ENCODE results near the gene CAPZA2. TPM values are rescaled to one million over a fixed set of nuclear protein-coding genes. Genes with fewer than 3 reads are reported as not detected.
A peak's percentile ranks its signal among the peaks of the same experiment; 100 is the strongest.

CAPZA2 gene
- total and polyA plus RNA-seq, 9 of the 15 experiments (the other 6 are each of a cell fraction or from before 2014, with no cell fraction given), result 67.0 to 524 (median 176) TPM

GRCh38 chr7:116862234-116862950 lies at the start of gene CAPZA2 (continued):
- no peak for TF ChIP-seq MLX (CRISPR knock-in tag; conservative IDR thresholded peaks at IDR 0.05)
- TF ChIP-seq, protein P1, sequence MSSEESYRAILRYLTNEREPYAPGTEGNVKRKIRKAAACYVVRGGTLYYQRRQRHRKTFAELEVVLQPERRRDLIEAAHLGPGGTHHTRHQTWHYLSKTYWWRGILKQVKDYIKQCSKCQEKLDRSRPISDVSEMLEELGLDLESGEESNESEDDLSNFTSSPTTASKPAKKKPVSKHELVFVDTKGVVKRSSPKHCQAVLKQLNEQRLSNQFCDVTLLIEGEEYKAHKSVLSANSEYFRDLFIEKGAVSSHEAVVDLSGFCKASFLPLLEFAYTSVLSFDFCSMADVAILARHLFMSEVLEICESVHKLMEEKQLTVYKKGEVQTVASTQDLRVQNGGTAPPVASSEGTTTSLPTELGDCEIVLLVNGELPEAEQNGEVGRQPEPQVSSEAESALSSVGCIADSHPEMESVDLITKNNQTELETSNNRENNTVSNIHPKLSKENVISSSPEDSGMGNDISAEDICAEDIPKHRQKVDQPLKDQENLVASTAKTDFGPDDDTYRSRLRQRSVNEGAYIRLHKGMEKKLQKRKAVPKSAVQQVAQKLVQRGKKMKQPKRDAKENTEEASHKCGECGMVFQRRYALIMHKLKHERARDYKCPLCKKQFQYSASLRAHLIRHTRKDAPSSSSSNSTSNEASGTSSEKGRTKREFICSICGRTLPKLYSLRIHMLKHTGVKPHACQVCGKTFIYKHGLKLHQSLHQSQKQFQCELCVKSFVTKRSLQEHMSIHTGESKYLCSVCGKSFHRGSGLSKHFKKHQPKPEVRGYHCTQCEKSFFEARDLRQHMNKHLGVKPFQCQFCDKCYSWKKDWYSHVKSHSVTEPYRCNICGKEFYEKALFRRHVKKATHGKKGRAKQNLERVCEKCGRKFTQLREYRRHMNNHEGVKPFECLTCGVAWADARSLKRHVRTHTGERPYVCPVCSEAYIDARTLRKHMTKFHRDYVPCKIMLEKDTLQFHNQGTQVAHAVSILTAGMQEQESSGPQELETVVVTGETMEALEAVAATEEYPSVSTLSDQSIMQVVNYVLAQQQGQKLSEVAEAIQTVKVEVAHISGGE (CRISPR knock-in tag; IDR thresholded peaks at IDR 0.05), result peak in 1 of 3 experiments; percentile 78; a peak in 2 of 6 replicates
- TF ChIP-seq ZEB2 (IDR thresholded peaks at IDR 0.05), result 0 out of 2 replicates have a peak, but pooled peaks have one; percentile 33
- TF ChIP-seq, protein P2, sequence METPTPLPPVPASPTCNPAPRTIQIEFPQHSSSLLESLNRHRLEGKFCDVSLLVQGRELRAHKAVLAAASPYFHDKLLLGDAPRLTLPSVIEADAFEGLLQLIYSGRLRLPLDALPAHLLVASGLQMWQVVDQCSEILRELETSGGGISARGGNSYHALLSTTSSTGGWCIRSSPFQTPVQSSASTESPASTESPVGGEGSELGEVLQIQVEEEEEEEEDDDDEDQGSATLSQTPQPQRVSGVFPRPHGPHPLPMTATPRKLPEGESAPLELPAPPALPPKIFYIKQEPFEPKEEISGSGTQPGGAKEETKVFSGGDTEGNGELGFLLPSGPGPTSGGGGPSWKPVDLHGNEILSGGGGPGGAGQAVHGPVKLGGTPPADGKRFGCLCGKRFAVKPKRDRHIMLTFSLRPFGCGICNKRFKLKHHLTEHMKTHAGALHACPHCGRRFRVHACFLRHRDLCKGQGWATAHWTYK (CRISPR knock-in tag; IDR thresholded peaks at IDR 0.05), result peak; percentile 56; the same call in 1 of the 2 replicates
- TF ChIP-seq, protein P3, sequence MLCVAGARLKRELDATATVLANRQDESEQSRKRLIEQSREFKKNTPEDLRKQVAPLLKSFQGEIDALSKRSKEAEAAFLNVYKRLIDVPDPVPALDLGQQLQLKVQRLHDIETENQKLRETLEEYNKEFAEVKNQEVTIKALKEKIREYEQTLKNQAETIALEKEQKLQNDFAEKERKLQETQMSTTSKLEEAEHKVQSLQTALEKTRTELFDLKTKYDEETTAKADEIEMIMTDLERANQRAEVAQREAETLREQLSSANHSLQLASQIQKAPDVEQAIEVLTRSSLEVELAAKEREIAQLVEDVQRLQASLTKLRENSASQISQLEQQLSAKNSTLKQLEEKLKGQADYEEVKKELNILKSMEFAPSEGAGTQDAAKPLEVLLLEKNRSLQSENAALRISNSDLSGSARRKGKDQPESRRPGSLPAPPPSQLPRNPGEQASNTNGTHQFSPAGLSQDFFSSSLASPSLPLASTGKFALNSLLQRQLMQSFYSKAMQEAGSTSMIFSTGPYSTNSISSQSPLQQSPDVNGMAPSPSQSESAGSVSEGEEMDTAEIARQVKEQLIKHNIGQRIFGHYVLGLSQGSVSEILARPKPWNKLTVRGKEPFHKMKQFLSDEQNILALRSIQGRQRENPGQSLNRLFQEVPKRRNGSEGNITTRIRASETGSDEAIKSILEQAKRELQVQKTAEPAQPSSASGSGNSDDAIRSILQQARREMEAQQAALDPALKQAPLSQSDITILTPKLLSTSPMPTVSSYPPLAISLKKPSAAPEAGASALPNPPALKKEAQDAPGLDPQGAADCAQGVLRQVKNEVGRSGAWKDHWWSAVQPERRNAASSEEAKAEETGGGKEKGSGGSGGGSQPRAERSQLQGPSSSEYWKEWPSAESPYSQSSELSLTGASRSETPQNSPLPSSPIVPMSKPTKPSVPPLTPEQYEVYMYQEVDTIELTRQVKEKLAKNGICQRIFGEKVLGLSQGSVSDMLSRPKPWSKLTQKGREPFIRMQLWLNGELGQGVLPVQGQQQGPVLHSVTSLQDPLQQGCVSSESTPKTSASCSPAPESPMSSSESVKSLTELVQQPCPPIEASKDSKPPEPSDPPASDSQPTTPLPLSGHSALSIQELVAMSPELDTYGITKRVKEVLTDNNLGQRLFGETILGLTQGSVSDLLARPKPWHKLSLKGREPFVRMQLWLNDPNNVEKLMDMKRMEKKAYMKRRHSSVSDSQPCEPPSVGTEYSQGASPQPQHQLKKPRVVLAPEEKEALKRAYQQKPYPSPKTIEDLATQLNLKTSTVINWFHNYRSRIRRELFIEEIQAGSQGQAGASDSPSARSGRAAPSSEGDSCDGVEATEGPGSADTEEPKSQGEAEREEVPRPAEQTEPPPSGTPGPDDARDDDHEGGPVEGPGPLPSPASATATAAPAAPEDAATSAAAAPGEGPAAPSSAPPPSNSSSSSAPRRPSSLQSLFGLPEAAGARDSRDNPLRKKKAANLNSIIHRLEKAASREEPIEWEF (CRISPR knock-in tag; IDR thresholded peaks at IDR 0.05), result no peak
- TF ChIP-seq ZNF232 (CRISPR knock-in tag; IDR thresholded peaks at IDR 0.05), result no peak; the same call in 1 of the 2 replicates
- TF ChIP-seq, protein P4, sequence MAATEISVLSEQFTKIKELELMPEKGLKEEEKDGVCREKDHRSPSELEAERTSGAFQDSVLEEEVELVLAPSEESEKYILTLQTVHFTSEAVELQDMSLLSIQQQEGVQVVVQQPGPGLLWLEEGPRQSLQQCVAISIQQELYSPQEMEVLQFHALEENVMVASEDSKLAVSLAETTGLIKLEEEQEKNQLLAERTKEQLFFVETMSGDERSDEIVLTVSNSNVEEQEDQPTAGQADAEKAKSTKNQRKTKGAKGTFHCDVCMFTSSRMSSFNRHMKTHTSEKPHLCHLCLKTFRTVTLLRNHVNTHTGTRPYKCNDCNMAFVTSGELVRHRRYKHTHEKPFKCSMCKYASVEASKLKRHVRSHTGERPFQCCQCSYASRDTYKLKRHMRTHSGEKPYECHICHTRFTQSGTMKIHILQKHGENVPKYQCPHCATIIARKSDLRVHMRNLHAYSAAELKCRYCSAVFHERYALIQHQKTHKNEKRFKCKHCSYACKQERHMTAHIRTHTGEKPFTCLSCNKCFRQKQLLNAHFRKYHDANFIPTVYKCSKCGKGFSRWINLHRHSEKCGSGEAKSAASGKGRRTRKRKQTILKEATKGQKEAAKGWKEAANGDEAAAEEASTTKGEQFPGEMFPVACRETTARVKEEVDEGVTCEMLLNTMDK (IDR thresholded peaks at IDR 0.05; ENCODE audit: borderline replicate concordance, insufficient read depth, low read depth, low read length, poor library complexity, severe bottlenecking), result peak; percentile 84
- TF ChIP-seq U2AF1 (optimal IDR thresholded peaks at IDR 0.05; ENCODE audit: low read depth, low read length), result no peak
- no peak for TF ChIP-seq THRA (IDR thresholded peaks at IDR 0.05)
- no peak for TF ChIP-seq RFX5 (IDR thresholded peaks at IDR 0.05; ENCODE audit: low read depth, low read length)

All from K562 (cell line).